Measurements from ENCODE around the gene SUZ12. TPM values are rescaled to one million over a fixed set of nuclear protein-coding genes. Genes with fewer than 3 reads are reported as not detected.
A peak's percentile ranks its signal among the peaks of the same experiment; 100 is the strongest.
"Not testable (repeated sequence)": the region's sequence is repeated elsewhere in the genome, so short reads cannot be mapped to it uniquely, and the experiment has no call there.

SUZ12 gene
- total RNA-seq, 6 experiments from 2014 or later = 22.7 to 30.6 (median 26.4) TPM

GRCh38 chr17:32015245-32016013, 78.6 kb downstream of the SUZ12 start:
- no peak overlapping the region for H3K4me3 Mint-ChIP-seq
- H3K36me3 Mint-ChIP-seq (ENCODE audit: low read depth) = no peaks in the 10 kb centered on the region
- no peaks in the 10 kb centered on the region for H3K9me3 Mint-ChIP-seq
- H3K4me1 Mint-ChIP-seq (ENCODE audit: low read depth) = peaks cover 15% of the 10 kb centered on the region; the same call in 1 of the 2 replicates
- no peak overlapping the region for H3K27ac Mint-ChIP-seq
- no peak for TF ChIP-seq CTCF (IDR thresholded peaks at IDR 0.05)
- H3K27me3 Mint-ChIP-seq (ENCODE audit: insufficient read depth) = no peaks in the 10 kb centered on the region
- no peak for DNase-seq

GRCh38 chr17:32016231-32016630, 79.4 kb downstream of the SUZ12 start:
- Mint-ChIP-seq H3K4me3 (no peak overlapping the region), H3K27me3 (ENCODE audit: insufficient read depth) (no peaks in the 10 kb centered on the region), H3K9me3 (no peaks in the 10 kb centered on the region), H3K4me1 (ENCODE audit: low read depth) (peaks cover 19% of the 10 kb centered on the region), H3K36me3 (ENCODE audit: low read depth) (no peaks in the 10 kb centered on the region), H3K27ac (no peak overlapping the region)
- no peak for TF ChIP-seq CTCF (IDR thresholded peaks at IDR 0.05)
- no peak for DNase-seq

GRCh38 chr17:32019228-32019627, 82.4 kb downstream of the SUZ12 start:
- no peak overlapping the region for H3K4me3 Mint-ChIP-seq

GRCh38 chr17:32020943-32021614, 84.3 kb downstream of the SUZ12 start:
- DNase-seq = peak; percentile 15

More at GRCh38 chr17:32019228-32019627, 82.4 kb downstream of the SUZ12 start:
- TF ChIP-seq CTCF (IDR thresholded peaks at IDR 0.05) = no peak
- Mint-ChIP-seq H3K4me1 (ENCODE audit: low read depth) (peaks cover 22% of the 10 kb centered on the region), H3K9me3 (no peaks in the 10 kb centered on the region), H3K27me3 (ENCODE audit: insufficient read depth) (no peaks in the 10 kb centered on the region), H3K36me3 (ENCODE audit: low read depth) (no peaks in the 10 kb centered on the region), H3K27ac (no peak overlapping the region)
- DNase-seq = no peak

GRCh38 chr17:32021615-32021955, 84.8 kb downstream of the SUZ12 start:
- H3K9me3 Mint-ChIP-seq = no peaks in the 10 kb centered on the region
- DNase-seq = no peak
- peaks cover 12% of the 10 kb centered on the region for H3K4me1 Mint-ChIP-seq (ENCODE audit: low read depth)
- H3K27ac Mint-ChIP-seq = peak overlapping the region; percentile 16; the same call in 1 of the 2 replicates
- H3K36me3 Mint-ChIP-seq (ENCODE audit: low read depth) = no peaks in the 10 kb centered on the region
- TF ChIP-seq CTCF (IDR thresholded peaks at IDR 0.05) = no peak
- H3K27me3 Mint-ChIP-seq (ENCODE audit: insufficient read depth) = no peaks in the 10 kb centered on the region
- no peak overlapping the region for H3K4me3 Mint-ChIP-seq

More at GRCh38 chr17:32020943-32021614, 84.3 kb downstream of the SUZ12 start:
- H3K27me3 Mint-ChIP-seq (ENCODE audit: insufficient read depth) = no peaks in the 10 kb centered on the region
- peaks cover 13% of the 10 kb centered on the region for H3K4me1 Mint-ChIP-seq (ENCODE audit: low read depth)
- H3K27ac Mint-ChIP-seq = peak overlapping the region; percentile 16; the same call in 1 of the 2 replicates
- no peaks in the 10 kb centered on the region for H3K9me3 Mint-ChIP-seq
- no peaks in the 10 kb centered on the region for H3K36me3 Mint-ChIP-seq (ENCODE audit: low read depth)
- TF ChIP-seq CTCF (IDR thresholded peaks at IDR 0.05) = no peak
- H3K4me3 Mint-ChIP-seq = no peak overlapping the region

- H3K27me3 Mint-ChIP-seq (ENCODE audit: insufficient read depth); H3K4me3 Mint-ChIP-seq; H3K36me3 Mint-ChIP-seq (ENCODE audit: low read depth); DNase-seq; H3K27ac Mint-ChIP-seq; H3K9me3 Mint-ChIP-seq: not testable (repeated sequence)
- peaks cover 12% of the 10 kb centered on the region for H3K4me1 Mint-ChIP-seq (ENCODE audit: low read depth)
Observed at GRCh38 chr17:32022554-32022953, 85.7 kb downstream of the SUZ12 start.

- not testable (repeated sequence) for H3K4me1 Mint-ChIP-seq (ENCODE audit: low read depth); H3K4me3 Mint-ChIP-seq; H3K9me3 Mint-ChIP-seq; H3K36me3 Mint-ChIP-seq (ENCODE audit: low read depth); DNase-seq; H3K27ac Mint-ChIP-seq; H3K27me3 Mint-ChIP-seq (ENCODE audit: insufficient read depth)
Observed at GRCh38 chr17:32027271-32027670, 90.5 kb downstream of the SUZ12 start.
